HG02678 (cell line): ENCODE measurements around the gene APAF1.

Experiments used
- ATAC-seq: cut with Tn5 transposase; IDR thresholded peaks from one replicate; pipeline ENCODE4 v1.9.1; 2021; ENCODE audit warnings: mild to moderate bottlenecking, moderate library complexity; ENCODE audit not compliant: unreplicated experiment

APAF1 gene

GRCh38 chr12:98725476-98726247 lies 80.6 kb downstream of the APAF1 start:
- peak; percentile 93 for ATAC-seq

- ATAC-seq = no peak
Observed at GRCh38 chr12:98727196-98727595, 82.1 kb downstream of the APAF1 start.

GRCh38 chr12:98730412-98730811 lies 85.3 kb downstream of the APAF1 start:
- ATAC-seq = no peak

GRCh38 chr12:98733667-98734350 lies 88.7 kb downstream of the APAF1 start:
- no peak for ATAC-seq

GRCh38 chr12:98735821-98736220 lies 90.7 kb downstream of the APAF1 start:
- no peak for ATAC-seq

GRCh38 chr12:98736352-98737321 lies 91.5 kb downstream of the APAF1 start:
- ATAC-seq = no peak

- ATAC-seq = no peak
Observed at GRCh38 chr12:98737322-98737712, 92.2 kb downstream of the APAF1 start.

GRCh38 chr12:98738002-98738401 lies 92.9 kb downstream of the APAF1 start:
- ATAC-seq = no peak

- ATAC-seq = no peak
Observed at GRCh38 chr12:98738539-98738938, 93.4 kb downstream of the APAF1 start.

GRCh38 chr12:98740751-98741150 lies 95.7 kb downstream of the APAF1 start:
- no peak for ATAC-seq

GRCh38 chr12:98741196-98741555 lies 96.1 kb downstream of the APAF1 start:
- ATAC-seq = no peak

- ATAC-seq = no peak
Observed at GRCh38 chr12:98741556-98742265, 96.6 kb downstream of the APAF1 start.

GRCh38 chr12:98743362-98743953 lies 98.4 kb downstream of the APAF1 start:
- peak; percentile 57 for ATAC-seq

GRCh38 chr12:98744680-98745079 lies 99.6 kb downstream of the APAF1 start:
- ATAC-seq = no peak

GRCh38 chr12:98745578-98746391 lies 100.7 kb downstream of the APAF1 start:
- peak; percentile 52 for ATAC-seq

- ATAC-seq = no peak
Observed at GRCh38 chr12:98748463-98748862, 103.4 kb downstream of the APAF1 start.

GRCh38 chr12:98750511-98750910 lies 105.4 kb downstream of the APAF1 start:
- ATAC-seq = no peak

GRCh38 chr12:98751580-98752115 lies 106.6 kb downstream of the APAF1 start:
- ATAC-seq = no peak

GRCh38 chr12:98752726-98753125 lies 107.6 kb downstream of the APAF1 start:
- no peak for ATAC-seq
